ENCODE data around the gene COL23A1. TPM values are rescaled to one million over a fixed set of nuclear protein-coding genes. Genes with fewer than 3 reads are reported as not detected.
"Not testable (repeated sequence)": the region's sequence is repeated elsewhere in the genome, so short reads cannot be mapped to it uniquely, and the experiment has no call there.

Gene COL23A1
- total RNA-seq, 1 experiment from 2014 or later: not detected

- peak; percentile 46 for DNase-seq (ENCODE audit: low read depth)
These were observed 355.2 kb downstream of the COL23A1 start for GRCh38 chr5:178234750-178235587.

- no peak for DNase-seq (ENCODE audit: low read depth)
These were observed 356.0 kb downstream of the COL23A1 start for GRCh38 chr5:178234121-178234749.

GRCh38 chr5:178232920-178233429 lies 357.2 kb downstream of the COL23A1 start:
- DNase-seq (ENCODE audit: low read depth): no peak

- DNase-seq (ENCODE audit: low read depth): peak; percentile 62
These were observed 357.9 kb downstream of the COL23A1 start, which contains the start of gene PHYKPL for GRCh38 chr5:178232124-178232919. TSS of gene PHYKPL (minus strand) at chr5:178232802. CDS start at chr5:178232550, 252 bp downstream.

- DNase-seq (ENCODE audit: low read depth): no peak
These were observed 358.6 kb downstream of the COL23A1 start for GRCh38 chr5:178231539-178232123.

- no peak for DNase-seq (ENCODE audit: low read depth)
These were observed 359.2 kb downstream of the COL23A1 start for GRCh38 chr5:178230879-178231538.

- no peak for DNase-seq (ENCODE audit: low read depth)
These were observed 360.3 kb downstream of the COL23A1 start for GRCh38 chr5:178229861-178230260.

GRCh38 chr5:178229111-178229510 lies 361.1 kb downstream of the COL23A1 start:
- DNase-seq (ENCODE audit: low read depth): not testable (repeated sequence)

- DNase-seq (ENCODE audit: low read depth): no peak
These were observed 361.6 kb downstream of the COL23A1 start for GRCh38 chr5:178228609-178229008.

- DNase-seq (ENCODE audit: low read depth): no peak
These were observed 362.3 kb downstream of the COL23A1 start for GRCh38 chr5:178227929-178228328.

- DNase-seq (ENCODE audit: low read depth): peak; percentile 42
These were observed 363.0 kb downstream of the COL23A1 start for GRCh38 chr5:178227138-178227659.

GRCh38 chr5:178225174-178225573 lies 365.0 kb downstream of the COL23A1 start:
- DNase-seq (ENCODE audit: low read depth): no peak

- DNase-seq (ENCODE audit: low read depth): no peak
These were observed 365.8 kb downstream of the COL23A1 start for GRCh38 chr5:178224403-178224802.

- DNase-seq (ENCODE audit: low read depth): no peak
These were observed 366.3 kb downstream of the COL23A1 start for GRCh38 chr5:178223828-178224335.

- no peak for DNase-seq (ENCODE audit: low read depth)
These were observed 366.9 kb downstream of the COL23A1 start for GRCh38 chr5:178223196-178223773.

GRCh38 chr5:178222292-178222691 lies 367.9 kb downstream of the COL23A1 start:
- no peak for DNase-seq (ENCODE audit: low read depth)

GRCh38 chr5:178221853-178222252 lies 368.3 kb downstream of the COL23A1 start:
- no peak for DNase-seq (ENCODE audit: low read depth)

GRCh38 chr5:178221282-178221681 lies 368.9 kb downstream of the COL23A1 start:
- no peak for DNase-seq (ENCODE audit: low read depth)

GRCh38 chr5:178218827-178219226 lies 371.4 kb downstream of the COL23A1 start:
- DNase-seq (ENCODE audit: low read depth): no peak
